A549 (cell line): ENCODE data around the gene USP46.

Experiments
- BCL3 ChIP-seq: fragments of >200 bp; sonication (Bioruptor Twin); formaldehyde crosslinking; IDR thresholded peaks from 3 replicates; pipeline ENCODE4 v1.6.1; 2016
- CHD2 ChIP-seq: fragments of 150-350 bp; IDR thresholded peaks from 2 replicates; pipeline ENCODE4 v1.6.1; 2014; ENCODE audit warnings: low read length; ENCODE audit not compliant: partially characterized antibody
- CTCF ChIP-seq: fragments of >200 bp; sonication (Bioruptor Twin); formaldehyde crosslinking; IDR thresholded peaks from 3 replicates; pipeline ENCODE4 v1.5.1; 2016
- ESRRA ChIP-seq: fragments of 150-350 bp; IDR thresholded peaks from 2 replicates; pipeline ENCODE4 v1.6.1; 2014; ENCODE audit warnings: mild to moderate bottlenecking, low read length, borderline replicate concordance
- FOSL2 ChIP-seq, 2 experiments: fragments of 450-650 bp in 1 of 2; fragments of >200 bp in 1 of 2; sonication (Bioruptor Twin) in 1 of 2; formaldehyde crosslinking; IDR thresholded peaks; 2 replicates each; pipeline versions ENCODE4 v1.5.0 to v1.6.1; 2016 to 2020; ENCODE audit warnings: mild to moderate bottlenecking in 1 of 2, moderate library complexity in 1 of 2
- JUN ChIP-seq, 2 experiments: fragments of >200 bp; sonication (Bioruptor Twin); formaldehyde crosslinking; IDR thresholded peaks; 2 replicates in 1 of 2; 3 replicates in 1 of 2; pipeline ENCODE4 v1.6.1; 2016 to 2017
- KDM1A ChIP-seq: fragments of 200-600 bp; sonication (generic); IDR thresholded peaks from 2 replicates; pipeline ENCODE4 v1.6.1; 2016; ENCODE audit warnings: low read depth, mild to moderate bottlenecking
- MAZ ChIP-seq: fragments of 150-350 bp; IDR thresholded peaks from 2 replicates; pipeline ENCODE4 v1.6.1; 2014; ENCODE audit warnings: antibody characterized with exemption, low read depth, low read length, borderline replicate concordance
- POLR2A ChIP-seq: IDR thresholded peaks from 2 replicates; pipeline ENCODE4 v1.6.1; 2012; ENCODE audit warnings: mild to moderate bottlenecking, low read length
- RCOR1 ChIP-seq: fragments of 150-350 bp; IDR thresholded peaks from 2 replicates; pipeline ENCODE4 v1.6.1; 2014; ENCODE audit warnings: antibody characterized with exemption, low read length, low read depth
- SREBF2 ChIP-seq: fragments of 450-650 bp; IDR thresholded peaks from 2 replicates; pipeline ENCODE4 v1.6.1; 2014; ENCODE audit warnings: mild to moderate bottlenecking, moderate library complexity
- TF ChIP-seq, protein P1 (sequence below): fragments of 250-450 bp; sonication (Bioruptor Pico); IDR thresholded peaks from 2 replicates; pipeline ENCODE4 v1.5.0; 2021; ENCODE audit warnings: mild to moderate bottlenecking, moderate library complexity, borderline replicate concordance
- TF ChIP-seq, protein P2 (sequence below): fragments of 450-650 bp; IDR thresholded peaks from 2 replicates; pipeline ENCODE4 v1.6.1; 2014; ENCODE audit warnings: antibody characterized with exemption

- TF ChIP-seq CTCF (no peak), JUN (IDR thresholded peaks at IDR 0.05) (no peak), POLR2A (no peak), FOSL2 (IDR thresholded peaks at IDR 0.05) (no peak), FOSL2 (CRISPR knock-in tag; IDR thresholded peaks at IDR 0.05) (no peak), BCL3 (no peak), KDM1A (no peak), RCOR1 (no peak), MAZ (no peak), ESRRA (no peak), SREBF2 (no peak), CHD2 (no peak)
- TF ChIP-seq, protein P1, sequence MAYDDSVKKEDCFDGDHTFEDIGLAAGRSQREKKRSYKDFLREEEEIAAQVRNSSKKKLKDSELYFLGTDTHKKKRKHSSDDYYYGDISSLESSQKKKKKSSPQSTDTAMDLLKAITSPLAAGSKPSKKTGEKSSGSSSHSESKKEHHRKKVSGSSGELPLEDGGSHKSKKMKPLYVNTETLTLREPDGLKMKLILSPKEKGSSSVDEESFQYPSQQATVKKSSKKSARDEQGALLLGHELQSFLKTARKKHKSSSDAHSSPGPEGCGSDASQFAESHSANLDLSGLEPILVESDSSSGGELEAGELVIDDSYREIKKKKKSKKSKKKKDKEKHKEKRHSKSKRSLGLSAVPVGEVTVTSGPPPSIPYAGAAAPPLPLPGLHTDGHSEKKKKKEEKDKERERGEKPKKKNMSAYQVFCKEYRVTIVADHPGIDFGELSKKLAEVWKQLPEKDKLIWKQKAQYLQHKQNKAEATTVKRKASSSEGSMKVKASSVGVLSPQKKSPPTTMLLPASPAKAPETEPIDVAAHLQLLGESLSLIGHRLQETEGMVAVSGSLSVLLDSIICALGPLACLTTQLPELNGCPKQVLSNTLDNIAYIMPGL (CRISPR knock-in tag) = no peak
- TF ChIP-seq, protein P2, sequence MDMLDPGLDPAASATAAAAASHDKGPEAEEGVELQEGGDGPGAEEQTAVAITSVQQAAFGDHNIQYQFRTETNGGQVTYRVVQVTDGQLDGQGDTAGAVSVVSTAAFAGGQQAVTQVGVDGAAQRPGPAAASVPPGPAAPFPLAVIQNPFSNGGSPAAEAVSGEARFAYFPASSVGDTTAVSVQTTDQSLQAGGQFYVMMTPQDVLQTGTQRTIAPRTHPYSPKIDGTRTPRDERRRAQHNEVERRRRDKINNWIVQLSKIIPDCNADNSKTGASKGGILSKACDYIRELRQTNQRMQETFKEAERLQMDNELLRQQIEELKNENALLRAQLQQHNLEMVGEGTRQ = no peak
These were observed 37.5 kb downstream of the USP46 start for GRCh38 chr4:52621567-52621966.
